OCI-LY1 (cell line): ENCODE results near the gene VAMP7.
A peak's percentile ranks its signal among the peaks of the same experiment; 100 is the strongest.

Experiments used
- H2AFZ ChIP-seq: fragments of 200-600 bp; sonication (generic), shearing (Covaris generic); 2 replicates; pipeline ENCODE4 v1.6.0; 2014; ENCODE audit warnings: antibody characterized with exemption, mild to moderate bottlenecking, low read length
- H3F3A ChIP-seq: fragments of 200-600 bp; sonication (generic), shearing (Covaris generic); 2 replicates; pipeline ENCODE4 v1.6.0; 2014; ENCODE audit warnings: mild to moderate bottlenecking, antibody characterized with exemption, low read length, moderate library complexity; ENCODE audit not compliant: insufficient read depth
- H3K27ac ChIP-seq: fragments of 200-600 bp; sonication (generic); 2 replicates; pipeline ENCODE4 v1.5.1; 2014; ENCODE audit warnings: low read length, mixed run types, mild to moderate bottlenecking, low read depth; ENCODE audit not compliant: poor library complexity, severe bottlenecking
- H3K27me3 ChIP-seq: fragments of 200-600 bp; sonication (generic); 2 replicates; pipeline ENCODE4 v1.6.0; 2014; ENCODE audit warnings: antibody characterized with exemption, mild to moderate bottlenecking, low read length, moderate library complexity; ENCODE audit not compliant: insufficient read depth
- H3K36me3 ChIP-seq: fragments of 200-600 bp; sonication (generic); 2 replicates; pipeline ENCODE4 v1.6.1; 2014; ENCODE audit warnings: mild to moderate bottlenecking, antibody characterized with exemption, low read length, moderate library complexity, mixed read lengths; ENCODE audit not compliant: insufficient read depth
- H3K4me1 ChIP-seq: fragments of 200-600 bp; sonication (generic); 2 replicates; pipeline ENCODE4 v1.5.1; 2014; ENCODE audit warnings: mild to moderate bottlenecking, low read length, moderate library complexity; ENCODE audit not compliant: insufficient read depth, severe bottlenecking
- H3K4me2 ChIP-seq: fragments of 200-600 bp; sonication (generic), shearing (Covaris generic); 2 replicates; pipeline ENCODE4 v1.6.1; 2014; ENCODE audit warnings: low read length
- H3K4me3 ChIP-seq: fragments of 200-600 bp; sonication (generic); 2 replicates; pipeline ENCODE4 v1.5.1; 2014; ENCODE audit warnings: low read length, low read depth, mild to moderate bottlenecking, mixed read lengths; ENCODE audit not compliant: poor library complexity, severe bottlenecking
- H3K79me2 ChIP-seq: fragments of 200-600 bp; shearing (Covaris generic); 2 replicates; pipeline ENCODE4 v1.6.1; 2016; ENCODE audit warnings: mixed run types, low read length, mixed read lengths; ENCODE audit not compliant: insufficient read depth
- H3K9ac ChIP-seq: fragments of 200-600 bp; sonication (generic), shearing (Covaris generic); 2 replicates; pipeline ENCODE4 v1.6.1; 2014; ENCODE audit warnings: mild to moderate bottlenecking, low read length, mixed read lengths
- H3K9me2 ChIP-seq: fragments of 200-600 bp; sonication (generic), shearing (Covaris generic); 2 replicates; pipeline ENCODE4 v1.6.1; 2014; ENCODE audit warnings: low read depth, mild to moderate bottlenecking, low read length, mixed read lengths
- H3K9me3 ChIP-seq: fragments of 200-600 bp; shearing (Covaris generic); 2 replicates; pipeline ENCODE4 v1.6.1; 2014; ENCODE audit warnings: low read length, mixed read lengths
- H4K20me1 ChIP-seq: fragments of 200-600 bp; sonication (generic), shearing (Covaris generic); 2 replicates; pipeline ENCODE4 v1.6.0; 2016; ENCODE audit warnings: mild to moderate bottlenecking, low read length; ENCODE audit not compliant: insufficient read depth
- EZH2 ChIP-seq: fragments of 200-600 bp; sonication (generic), shearing (Covaris generic); IDR thresholded peaks from 2 replicates; pipeline ENCODE4 v1.8.0; 2017; ENCODE audit warnings: borderline replicate concordance, mixed run types, mild to moderate bottlenecking, antibody characterized with exemption, low read length, moderate library complexity, mixed read lengths
- TF ChIP-seq, protein P1 (sequence below): fragments of 200-600 bp; sonication (generic), shearing (Covaris generic); IDR thresholded peaks from 2 replicates; pipeline ENCODE4 v1.5.1; 2017; ENCODE audit warnings: mild to moderate bottlenecking, antibody characterized with exemption, low read length, moderate library complexity, mixed read lengths

Gene VAMP7

DNA sequence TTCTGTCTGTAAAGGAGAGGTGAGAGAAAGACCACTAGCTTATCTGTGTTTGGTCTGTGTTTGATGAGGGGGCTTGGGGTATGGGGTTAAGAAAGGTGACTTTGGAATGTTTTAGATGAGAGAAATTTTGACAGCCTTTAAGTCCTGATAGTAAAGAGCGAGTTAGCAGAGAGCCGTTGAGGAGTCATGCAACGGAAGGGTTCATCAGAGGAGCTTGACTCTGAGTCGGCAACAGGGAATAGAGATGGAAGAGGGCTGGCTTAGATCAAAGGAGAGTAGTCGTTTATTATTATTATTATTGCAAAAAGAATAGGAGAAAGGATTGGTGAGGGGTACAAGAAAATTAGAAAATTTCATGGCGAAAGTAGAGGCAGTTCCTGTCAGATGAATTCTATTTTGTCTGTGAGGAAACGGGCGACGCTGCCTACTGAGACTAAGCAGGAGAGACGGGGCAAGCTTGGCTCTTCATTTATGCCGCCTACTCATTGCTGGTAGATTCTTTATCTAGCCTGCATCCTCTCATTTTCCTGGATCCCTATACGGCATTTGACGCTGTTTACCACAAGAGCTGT is 473 bp upstream of the VAMP7 start:
- Histone ChIP-seq H3K4me2 (peak overlapping the region; percentile 86), H3K27ac (no peak overlapping the region), H3K9me2 (no peaks in the 10 kb centered on the region), H3K9me3 (no peaks in the 10 kb centered on the region), H3K36me3 (no peaks in the 10 kb centered on the region), H3K79me2 (peaks cover 12% of the 10 kb centered on the region), H4K20me1 (no peaks in the 10 kb centered on the region), H3K4me1 (peaks cover 16% of the 10 kb centered on the region), H2AFZ (peak overlapping the region; percentile 82; the same call in 1 of the 2 replicates), H3K27me3 (no peaks in the 10 kb centered on the region), H3K9ac (peak overlapping the region; percentile 44), H3K4me3 (peak overlapping the region; percentile 85), H3F3A (no peaks in the 10 kb centered on the region)
- TF ChIP-seq EZH2: no peak
- TF ChIP-seq, protein P1, sequence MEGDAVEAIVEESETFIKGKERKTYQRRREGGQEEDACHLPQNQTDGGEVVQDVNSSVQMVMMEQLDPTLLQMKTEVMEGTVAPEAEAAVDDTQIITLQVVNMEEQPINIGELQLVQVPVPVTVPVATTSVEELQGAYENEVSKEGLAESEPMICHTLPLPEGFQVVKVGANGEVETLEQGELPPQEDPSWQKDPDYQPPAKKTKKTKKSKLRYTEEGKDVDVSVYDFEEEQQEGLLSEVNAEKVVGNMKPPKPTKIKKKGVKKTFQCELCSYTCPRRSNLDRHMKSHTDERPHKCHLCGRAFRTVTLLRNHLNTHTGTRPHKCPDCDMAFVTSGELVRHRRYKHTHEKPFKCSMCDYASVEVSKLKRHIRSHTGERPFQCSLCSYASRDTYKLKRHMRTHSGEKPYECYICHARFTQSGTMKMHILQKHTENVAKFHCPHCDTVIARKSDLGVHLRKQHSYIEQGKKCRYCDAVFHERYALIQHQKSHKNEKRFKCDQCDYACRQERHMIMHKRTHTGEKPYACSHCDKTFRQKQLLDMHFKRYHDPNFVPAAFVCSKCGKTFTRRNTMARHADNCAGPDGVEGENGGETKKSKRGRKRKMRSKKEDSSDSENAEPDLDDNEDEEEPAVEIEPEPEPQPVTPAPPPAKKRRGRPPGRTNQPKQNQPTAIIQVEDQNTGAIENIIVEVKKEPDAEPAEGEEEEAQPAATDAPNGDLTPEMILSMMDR: no peak

DNA sequence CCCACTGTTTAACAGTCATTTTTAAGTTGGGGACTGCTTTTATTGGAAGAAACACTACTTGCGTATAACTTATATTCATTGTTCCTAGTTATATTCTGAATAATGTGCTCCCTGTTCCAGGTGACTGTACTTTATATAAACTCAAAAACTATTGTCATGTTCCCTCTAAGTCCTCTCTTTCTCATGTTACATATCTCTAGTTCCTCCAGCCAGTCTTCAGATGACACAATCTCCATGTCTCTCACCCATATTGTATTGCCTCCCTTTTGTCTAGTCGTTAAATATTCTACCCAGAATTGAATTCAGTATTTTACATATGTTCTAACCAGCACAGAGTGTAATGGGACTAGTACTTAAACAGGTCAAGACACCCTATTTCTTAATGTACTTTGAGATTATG is 5.3 kb downstream of the VAMP7 start:
- H3K4me2 ChIP-seq: no peak overlapping the region
- H3K79me2 ChIP-seq: peaks cover 12% of the 10 kb centered on the region
- peaks cover 18% of the 10 kb centered on the region for H3K36me3 ChIP-seq
- TF ChIP-seq, protein P1: no peak
- H3K4me1 ChIP-seq: peaks cover 11% of the 10 kb centered on the region
- H3K4me3 ChIP-seq: no peak overlapping the region
- no peaks in the 10 kb centered on the region for H3K9me2 ChIP-seq
- H3K27ac ChIP-seq: no peak overlapping the region
- no peaks in the 10 kb centered on the region for H3K27me3 ChIP-seq
- H2AFZ ChIP-seq: no peak overlapping the region
- H3K9ac ChIP-seq: no peak overlapping the region
- H4K20me1 ChIP-seq: no peaks in the 10 kb centered on the region
- H3K9me3 ChIP-seq: no peaks in the 10 kb centered on the region
- no peaks in the 10 kb centered on the region for H3F3A ChIP-seq

DNA sequence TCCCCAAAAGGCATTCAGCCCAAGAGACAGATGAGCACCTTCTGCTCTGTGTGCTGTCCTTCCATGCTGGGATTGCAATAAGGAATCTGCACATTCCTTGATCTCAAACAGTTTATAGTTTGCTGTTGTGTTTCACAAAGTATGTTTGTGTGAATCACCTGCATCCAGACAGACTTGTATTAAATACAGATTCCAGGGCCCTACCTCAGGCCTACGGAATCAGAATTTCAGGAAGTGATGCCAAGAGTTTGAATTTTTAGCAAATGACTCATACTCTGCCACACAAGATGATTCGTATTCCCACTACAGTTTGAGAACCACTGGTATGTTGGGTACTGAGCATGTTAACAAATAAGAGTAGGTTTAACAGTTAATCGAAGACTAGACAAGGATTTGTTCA is 7.0 kb downstream of the VAMP7 start:
- Histone ChIP-seq H3K9me2 (no peaks in the 10 kb centered on the region), H3F3A (no peaks in the 10 kb centered on the region), H3K36me3 (peaks cover 27% of the 10 kb centered on the region), H3K4me1 (no peaks in the 10 kb centered on the region), H4K20me1 (no peaks in the 10 kb centered on the region), H3K79me2 (no peaks in the 10 kb centered on the region), H3K27me3 (no peaks in the 10 kb centered on the region), H3K9ac (no peak overlapping the region), H3K4me3 (no peak overlapping the region), H2AFZ (no peak overlapping the region), H3K27ac (no peak overlapping the region), H3K4me2 (no peak overlapping the region), H3K9me3 (no peaks in the 10 kb centered on the region)
- no peak for TF ChIP-seq EZH2
- TF ChIP-seq, protein P1: no peak
